Measurements from ENCODE around the gene BRME1. TPM values are rescaled to one million over a fixed set of nuclear protein-coding genes. Genes with fewer than 3 reads are reported as not detected.

The BRME1 gene
- total and polyA plus RNA-seq, 2 of the 13 experiments (the other 11 are each of a cell fraction or from before 2014, with no cell fraction given), result 0.74 to 1.5 TPM

DNA sequence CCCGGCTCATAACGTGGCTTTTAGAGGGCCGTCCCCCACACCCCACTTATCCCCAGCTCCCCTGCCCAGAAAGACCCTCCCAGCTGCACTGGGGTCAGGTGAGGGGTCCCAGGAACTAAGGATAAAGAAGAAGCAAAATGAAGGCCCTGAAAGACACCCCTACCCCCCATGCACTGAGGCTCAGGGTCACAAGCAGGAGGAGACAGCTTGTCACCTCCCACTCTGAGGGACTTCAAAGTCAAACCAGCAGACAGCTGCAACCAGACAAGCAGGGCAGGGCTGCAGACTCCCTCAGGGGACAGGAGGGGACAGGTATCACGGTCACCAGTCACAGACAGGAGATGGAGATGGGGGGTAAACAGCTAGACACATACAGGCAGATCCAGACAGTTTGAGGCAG, 35.0 kb downstream of the BRME1 start:
- Histone ChIP-seq H3K4me2 (ENCODE audit: low read depth, low read length) (no peak overlapping the region), H3K27me3 (ENCODE audit: control insufficient read depth in 1 of 2, insufficient read depth in 2 of 2, low read length in 2 of 2) (no peaks in the 10 kb centered on the region; a peak in 1 of 5 replicates), H3K27ac (ENCODE audit: extremely low read length, insufficient read depth, low read length) (no peak overlapping the region), H3K9me3 (ENCODE audit: low read length) (no peaks in the 10 kb centered on the region), H3K4me1 (ENCODE audit: insufficient read depth, low read length) (peaks cover 26% of the 10 kb centered on the region), H2AFZ (ENCODE audit: low read length) (no peak overlapping the region), H3K4me3 (replicated peaks in 1 of 3; ENCODE audit: insufficient read depth in 1 of 3, low read depth in 2 of 3, low read length in 3 of 3) (no peak overlapping the region), H3K79me2 (ENCODE audit: insufficient read depth, low read length) (no peaks in the 10 kb centered on the region), H4K20me1 (ENCODE audit: insufficient read depth, low read length) (no peaks in the 10 kb centered on the region), H3K36me3 (replicated peaks in 1 of 2; ENCODE audit: control insufficient read depth in 1 of 2, insufficient read depth in 2 of 2, low read length in 2 of 2) (no peaks in the 10 kb centered on the region), H3K9ac (ENCODE audit: insufficient read depth, low read depth, low read length) (no peak overlapping the region)
- FAIRE-seq, result no peak
- 63% methylated on average over 4 of the region's 4 CpGs for whole genome bisulfite sequencing (ENCODE audit: low lambda C conversion rate)
- no peak for DNase-seq (ENCODE audit: low spot score)
- no TSS peak for BruUV-seq (replicated peaks)
- intact Hi-C loops (cut with micrococcal nuclease; ENCODE audit: unreplicated experiment) (no loop called here), in situ Hi-C loops (cut with HindIII; ENCODE audit: extremely low pct_ligation_motif_present, low pct_unique_long_range_greater_than_20kb) (loop anchor here (10.0 kb wide), 1 partner anchor 276 kb away; no protein-coding TSS in a partner anchor)
- CTCF ChIA-PET (ENCODE audit: low intra/inter-chr PET ratio, low total read pairs), result no interaction called here
- TF ChIP-seq NFAT5 (CRISPR knock-in tag; IDR thresholded peaks at IDR 0.05) (no peak), ZNF121 (CRISPR knock-in tag; IDR thresholded peaks at IDR 0.05) (0 out of 2 replicates have a peak, but pooled peaks have one; percentile 15), ZNF282 (IDR thresholded peaks at IDR 0.05; ENCODE audit: partially characterized antibody) (no peak)
- ATAC-seq, result no peak
- POLR2A ChIA-PET, result interaction anchor here (1.0 kb wide), 1 partner anchor 96 kb away, joined by 3 read pairs; no protein-coding TSS in a partner anchor
